MM.1S (cell line): ENCODE measurements around the gene CEP170B.

Experiments used
- DNase-seq: peaks from one replicate; pipeline ENCODE4 v3.0.0-alpha.2; 2015
- H2AFZ ChIP-seq: fragments of 300-600 bp; sonication (generic); 2 replicates; pipeline ENCODE4 v1.6.0; 2016; ENCODE audit warnings: antibody characterized with exemption, low read length
- H3F3A ChIP-seq: fragments of 300-600 bp; sonication (generic); 2 replicates; pipeline ENCODE4 v1.6.1; 2016; ENCODE audit warnings: mild to moderate bottlenecking, antibody characterized with exemption, low read length, moderate library complexity, mixed read lengths; ENCODE audit not compliant: insufficient read depth
- H3K27ac ChIP-seq: fragments of 300-600 bp; sonication (generic); 2 replicates; pipeline ENCODE4 v1.5.1; 2016; ENCODE audit warnings: mild to moderate bottlenecking, low read length
- H3K27me3 ChIP-seq: fragments of 300-600 bp; sonication (generic); replicated peaks from 2 replicates; pipeline ENCODE4 v1.6.0; 2016; ENCODE audit warnings: low read length; ENCODE audit not compliant: insufficient read depth
- H3K36me3 ChIP-seq: fragments of 300-600 bp; sonication (generic); replicated peaks from 2 replicates; pipeline ENCODE4 v1.6.1; 2016; ENCODE audit warnings: mild to moderate bottlenecking, low read length, mixed read lengths; ENCODE audit not compliant: insufficient read depth
- H3K4me1 ChIP-seq: fragments of 300-600 bp; sonication (generic); 2 replicates; pipeline ENCODE4 v1.6.1; 2016; ENCODE audit warnings: low read length, mixed read lengths
- H3K4me2 ChIP-seq: fragments of 300-600 bp; sonication (generic); 2 replicates; pipeline ENCODE4 v1.6.0; 2016; ENCODE audit warnings: low read depth, low read length
- H3K4me3 ChIP-seq: fragments of 300-600 bp; sonication (generic); 2 replicates; pipeline ENCODE4 v1.5.1; 2016; ENCODE audit warnings: low read length, mixed read lengths
- H3K79me2 ChIP-seq: fragments of 300-600 bp; sonication (generic); 2 replicates; pipeline ENCODE4 v1.6.1; 2016; ENCODE audit warnings: mixed run types, low read length, mixed read lengths
- H3K9ac ChIP-seq: fragments of 300-600 bp; sonication (generic); 2 replicates; pipeline ENCODE4 v1.6.1; 2016; ENCODE audit warnings: low read length, mixed read lengths
- H3K9me2 ChIP-seq: fragments of 300-600 bp; sonication (generic); replicated peaks from 2 replicates; pipeline ENCODE4 v1.6.1; 2016; ENCODE audit warnings: mild to moderate bottlenecking, low read length, mixed read lengths; ENCODE audit not compliant: insufficient read depth
- H3K9me3 ChIP-seq: fragments of 300-600 bp; sonication (generic); replicated peaks from 2 replicates; pipeline ENCODE4 v1.6.1; 2016; ENCODE audit warnings: mild to moderate bottlenecking, low read length, mixed read lengths; ENCODE audit not compliant: insufficient read depth
- H4K20me1 ChIP-seq: fragments of 300-600 bp; sonication (generic); 2 replicates; pipeline ENCODE4 v1.6.1; 2016; ENCODE audit warnings: mild to moderate bottlenecking, low read length, moderate library complexity, mixed read lengths; ENCODE audit not compliant: insufficient read depth
- CTCF ChIP-seq: fragments of 300-600 bp; sonication (generic); IDR thresholded peaks from 2 replicates; pipeline ENCODE4 v1.5.1; 2016; ENCODE audit warnings: antibody characterized with exemption, low read length, mixed read lengths
- EZH2 ChIP-seq: fragments of 300-600 bp; sonication (generic); optimal IDR thresholded peaks from 2 replicates; pipeline ENCODE3; 2017; ENCODE audit warnings: low read depth, mild to moderate bottlenecking, antibody characterized with exemption, low read length, mixed read lengths
- EZH2phosphoT487 ChIP-seq: fragments of 300-600 bp; sonication (generic); IDR thresholded peaks from 2 replicates; pipeline ENCODE4 v1.6.1; 2018; ENCODE audit warnings: antibody characterized with exemption, low read length

CEP170B gene

GRCh38 chr14:104818714-104819161, 46.3 kb upstream of the CEP170B start:
- no peak overlapping the region for H3K27ac ChIP-seq
- no peak overlapping the region for H3K9ac ChIP-seq
- no peaks in the 10 kb centered on the region for H3F3A ChIP-seq
- TF ChIP-seq CTCF, result no peak
- TF ChIP-seq EZH2, result no peak
- TF ChIP-seq EZH2phosphoT487, result no peak
- no peak overlapping the region for H3K4me3 ChIP-seq
- no peaks in the 10 kb centered on the region for H3K9me3 ChIP-seq
- H4K20me1 ChIP-seq, result no peaks in the 10 kb centered on the region
- H3K79me2 ChIP-seq, result no peaks in the 10 kb centered on the region
- no peak for DNase-seq
- H3K36me3 ChIP-seq, result no peaks in the 10 kb centered on the region
- no peak overlapping the region for H2AFZ ChIP-seq
- no peaks in the 10 kb centered on the region for H3K9me2 ChIP-seq
- peaks cover 12% of the 10 kb centered on the region for H3K27me3 ChIP-seq
- H3K4me1 ChIP-seq, result no peaks in the 10 kb centered on the region
- H3K4me2 ChIP-seq, result no peak overlapping the region

- DNase-seq, result no peak
- Histone ChIP-seq H2AFZ (no peak overlapping the region), H3K4me2 (no peak overlapping the region), H3K36me3 (no peaks in the 10 kb centered on the region), H3K9ac (no peak overlapping the region), H3K79me2 (no peaks in the 10 kb centered on the region), H3K4me1 (no peaks in the 10 kb centered on the region), H4K20me1 (no peaks in the 10 kb centered on the region), H3K4me3 (no peak overlapping the region), H3F3A (no peaks in the 10 kb centered on the region), H3K27me3 (peaks cover 12% of the 10 kb centered on the region), H3K9me2 (no peaks in the 10 kb centered on the region), H3K27ac (no peak overlapping the region), H3K9me3 (no peaks in the 10 kb centered on the region)
- no peak for TF ChIP-seq EZH2phosphoT487
- no peak for TF ChIP-seq CTCF
- TF ChIP-seq EZH2, result no peak
These were observed 45.7 kb upstream of the CEP170B start for GRCh38 chr14:104819361-104819781.

GRCh38 chr14:104820669-104821228, 44.3 kb upstream of the CEP170B start:
- Histone ChIP-seq H3K27me3 (peaks cover 12% of the 10 kb centered on the region), H3F3A (no peaks in the 10 kb centered on the region), H3K9me2 (no peaks in the 10 kb centered on the region), H3K4me3 (no peak overlapping the region), H4K20me1 (no peaks in the 10 kb centered on the region), H3K4me1 (no peaks in the 10 kb centered on the region), H3K9ac (no peak overlapping the region), H3K27ac (no peak overlapping the region), H3K79me2 (no peaks in the 10 kb centered on the region), H3K9me3 (no peaks in the 10 kb centered on the region), H2AFZ (no peak overlapping the region), H3K4me2 (no peak overlapping the region), H3K36me3 (no peaks in the 10 kb centered on the region)
- no peak for DNase-seq
- no peak for TF ChIP-seq EZH2
- no peak for TF ChIP-seq CTCF
- no peak for TF ChIP-seq EZH2phosphoT487
